Activated CD8-positive, alpha-beta T cell treated with anti-CD3 and anti-CD28 coated beads for 36 hours (primary cell): ENCODE data around the gene LAPTM5. TPM values are rescaled to one million over a fixed set of nuclear protein-coding genes. Genes with fewer than 3 reads are reported as not detected.
A peak's percentile ranks its signal among the peaks of the same experiment; 100 is the strongest.

ENCODE experiments used
- ATAC-seq: fragments of 200-7000 bp; cut with Tn5 transposase; one replicate; pipeline ENCODE4 v1.10.0; 2021; ENCODE audit warnings: mild to moderate bottlenecking, moderate library complexity
- CTCF ChIA-PET: fragments of 350-600 bp; sonication (Branson Sonifier 250); formaldehyde crosslinking; loops from one replicate; lab custom pipeline; 2021; ENCODE audit warnings: antibody characterized with exemption; lab: Charles Lee
- POLR2A ChIA-PET: fragments of 350-600 bp; sonication (Branson Sonifier 250); formaldehyde crosslinking; loops from one replicate; lab custom pipeline; 2021; ENCODE audit warnings: antibody characterized with exemption; lab: Charles Lee
- DNase-seq: peaks from one replicate; pipeline ENCODE4 v3.0.0-alpha.2; 2020
- H3K27ac Mint-ChIP-seq: one replicate; pipeline ENCODE4 v1.8.0; 2021; ENCODE audit warnings: mild to moderate bottlenecking, mixed read lengths
- H3K27me3 Mint-ChIP-seq: one replicate; pipeline ENCODE4 v1.8.0; 2021; ENCODE audit warnings: mixed read lengths
- H3K36me3 Mint-ChIP-seq: one replicate; pipeline ENCODE4 v1.8.0; 2021; ENCODE audit warnings: low read depth, mixed read lengths
- H3K4me1 Mint-ChIP-seq: one replicate; pipeline ENCODE4 v1.8.0; 2021; ENCODE audit warnings: low read depth, mixed read lengths
- H3K4me3 Mint-ChIP-seq: one replicate; pipeline ENCODE4 v1.8.0; 2021; ENCODE audit warnings: mild to moderate bottlenecking, moderate library complexity, mixed read lengths
- H3K9me3 Mint-ChIP-seq: one replicate; pipeline ENCODE4 v1.8.0; 2021; ENCODE audit warnings: mixed read lengths
- CTCF ChIP-seq: fragments of 200-600 bp; IDR thresholded peaks from one replicate; pipeline ENCODE4 v1.8.0; 2022; ENCODE audit warnings: antibody characterized with exemption, mild to moderate bottlenecking
- intact Hi-C: fragments of 100-400 bp; cut with micrococcal nuclease; formaldehyde crosslinking; loops from one replicate; pipeline ENCODE4 v1.10.0; 2022
- total RNA-seq, 2 experiments: library from RNA; stranded (reverse); gene quantifications; one replicate each; pipeline ENCODE4 v1.2.3, GENCODE V29; 2021

LAPTM5 gene
- total RNA-seq, 2 experiments from 2014 or later, result 229 to 237 TPM

DNA sequence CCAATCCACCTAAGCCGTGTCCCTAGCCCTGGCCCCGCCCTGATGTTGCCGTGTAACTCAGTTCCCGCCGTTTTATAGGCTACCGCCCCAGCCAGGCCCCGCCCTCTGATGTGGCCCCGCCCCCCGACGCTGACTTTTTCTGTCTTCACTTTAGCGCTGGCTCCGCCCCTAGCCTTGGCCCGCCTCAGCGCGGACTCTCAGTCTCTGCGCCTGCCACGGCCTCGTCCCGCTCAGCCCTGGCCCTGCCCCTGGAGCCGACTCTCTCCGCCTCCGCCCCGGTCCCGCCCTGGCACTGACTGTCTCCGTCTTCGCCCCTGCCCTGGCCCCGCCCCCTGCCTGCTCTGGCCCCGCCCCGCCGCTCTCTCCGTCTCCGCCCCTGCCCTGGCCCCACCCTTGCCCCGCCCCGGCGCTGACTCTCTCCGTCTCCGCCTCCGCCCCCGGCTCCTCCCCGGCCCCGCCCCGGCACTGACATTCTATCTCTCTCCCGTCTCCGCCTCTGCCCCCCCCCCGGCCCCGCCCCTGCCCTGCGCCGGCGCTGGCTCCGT lies 39.4 kb downstream of the LAPTM5 start:
- ChIA-PET POLR2A (interaction anchor here (0.7 to 4.1 kb wide), 16 partner anchors 9 to 104 kb away, joined by 3 to 40 read pairs (median 10); partner anchors contain the start of gene LAPTM5), CTCF (interaction anchor here (0.6 to 4.4 kb wide), 26 partner anchors 9 to 1487 kb away, joined by 3 to 283 read pairs (median 8); no protein-coding TSS in a partner anchor)
- H3K27ac Mint-ChIP-seq, result peak overlapping the region; percentile 93
- H3K4me1 Mint-ChIP-seq, result peaks cover 27% of the 10 kb centered on the region
- intact Hi-C loops, result no loop called here
- peak overlapping the region; percentile 88 for H3K4me3 Mint-ChIP-seq
- H3K36me3 Mint-ChIP-seq, result peaks cover 19% of the 10 kb centered on the region
- no peaks in the 10 kb centered on the region for H3K27me3 Mint-ChIP-seq
- DNase-seq (peak; percentile 100), ATAC-seq (peak; percentile 89)
- no peak for TF ChIP-seq CTCF
- H3K9me3 Mint-ChIP-seq, result peaks cover 5% of the 10 kb centered on the region

GRCh38 chr1:30716646-30717045 lies 40.9 kb downstream of the LAPTM5 start:
- POLR2A ChIA-PET, result interaction anchor here (1.0 kb wide), 1 partner anchor 13 kb away, joined by 3 read pairs; no protein-coding TSS in a partner anchor
- peaks cover 25% of the 10 kb centered on the region for H3K4me1 Mint-ChIP-seq
- no peak for DNase-seq

GRCh38 chr1:30715886-30716285 lies 41.7 kb downstream of the LAPTM5 start:
- CTCF ChIA-PET, result interaction anchor here (0.7 to 1.7 kb wide), 8 partner anchors 8 to 86 kb away, joined by 3 to 8 read pairs (median 3); no protein-coding TSS in a partner anchor
- H3K36me3 Mint-ChIP-seq, result peaks cover 17% of the 10 kb centered on the region
- ATAC-seq (no peak), DNase-seq (no peak)
- peaks cover 5% of the 10 kb centered on the region for H3K9me3 Mint-ChIP-seq
- POLR2A ChIA-PET, result no interaction called here
- no peak overlapping the region for H3K27ac Mint-ChIP-seq
- intact Hi-C loops, result no loop called here
- TF ChIP-seq CTCF, result no peak
- no peaks in the 10 kb centered on the region for H3K27me3 Mint-ChIP-seq
- H3K4me3 Mint-ChIP-seq, result no peak overlapping the region
- H3K4me1 Mint-ChIP-seq, result peaks cover 19% of the 10 kb centered on the region

More at GRCh38 chr1:30716646-30717045, 40.9 kb downstream of the LAPTM5 start:
- Mint-ChIP-seq H3K36me3 (peaks cover 19% of the 10 kb centered on the region), H3K9me3 (peaks cover 5% of the 10 kb centered on the region), H3K27ac (no peak overlapping the region), H3K4me3 (peak overlapping the region; percentile 22), H3K27me3 (no peaks in the 10 kb centered on the region)
- ATAC-seq, result no peak
- intact Hi-C loops, result no loop called here
- CTCF ChIA-PET, result interaction anchor here (0.9 to 1.4 kb wide), 3 partner anchors 9 to 85 kb away, joined by 3 to 8 read pairs (median 4); no protein-coding TSS in a partner anchor
- no peak for TF ChIP-seq CTCF

GRCh38 chr1:30715216-30715615 lies 42.4 kb downstream of the LAPTM5 start:
- ATAC-seq (no peak), DNase-seq (peak; percentile 57)
- peaks cover 15% of the 10 kb centered on the region for H3K4me1 Mint-ChIP-seq
- no peak overlapping the region for H3K4me3 Mint-ChIP-seq
- no peak overlapping the region for H3K27ac Mint-ChIP-seq
- H3K27me3 Mint-ChIP-seq, result no peaks in the 10 kb centered on the region
- POLR2A ChIA-PET, result no interaction called here
- TF ChIP-seq CTCF, result peak; percentile 51
- intact Hi-C loops, result no loop called here
- H3K9me3 Mint-ChIP-seq, result peaks cover 5% of the 10 kb centered on the region
- CTCF ChIA-PET, result interaction anchor here (0.7 to 1.7 kb wide), 7 partner anchors 8 to 87 kb away, joined by 3 to 5 read pairs (median 3); no protein-coding TSS in a partner anchor
- peaks cover 17% of the 10 kb centered on the region for H3K36me3 Mint-ChIP-seq

DNA sequence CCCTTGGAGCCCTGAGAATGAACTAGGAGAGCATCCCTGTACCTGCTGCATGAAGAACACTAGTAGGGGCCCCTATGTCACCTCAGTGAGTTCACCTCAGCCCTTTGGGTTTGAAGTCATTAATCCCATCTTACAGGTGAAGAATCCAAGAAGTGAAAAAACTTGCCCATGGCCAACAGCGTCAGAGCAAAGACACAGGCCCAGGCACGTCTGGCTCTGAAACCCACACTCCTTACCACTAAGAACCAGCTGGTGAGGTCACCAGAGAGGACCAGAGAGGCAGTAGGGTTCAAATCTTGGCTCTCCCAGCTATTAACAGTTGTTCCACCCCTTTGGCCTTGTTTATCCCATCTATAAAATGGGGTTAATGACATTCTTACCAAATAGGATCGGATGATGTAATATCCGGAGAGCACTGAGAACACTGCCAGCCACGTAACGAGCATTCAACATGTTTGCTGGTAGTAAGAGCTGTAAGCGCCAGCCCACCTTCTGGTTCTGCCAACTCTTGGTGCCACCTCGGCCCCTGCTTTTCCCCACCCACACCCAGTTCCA lies 43.0 kb downstream of the LAPTM5 start:
- POLR2A ChIA-PET, result no interaction called here
- no peak for ATAC-seq
- TF ChIP-seq CTCF, result no peak
- H3K27me3 Mint-ChIP-seq, result no peaks in the 10 kb centered on the region
- H3K36me3 Mint-ChIP-seq, result peaks cover 17% of the 10 kb centered on the region
- H3K4me3 Mint-ChIP-seq, result no peak overlapping the region
- CTCF ChIA-PET, result interaction anchor here (0.8 to 1.7 kb wide), 5 partner anchors 8 to 39 kb away, joined by 3 to 5 read pairs (median 3); no protein-coding TSS in a partner anchor
- intact Hi-C loops, result no loop called here
- peaks cover 5% of the 10 kb centered on the region for H3K9me3 Mint-ChIP-seq
- H3K27ac Mint-ChIP-seq, result no peak overlapping the region
- no peak for DNase-seq
- peaks cover 9% of the 10 kb centered on the region for H3K4me1 Mint-ChIP-seq
